SU-DHL-6 (cell line): ENCODE data around the gene POT1.
"Not testable (repeated sequence)": the region's sequence is repeated elsewhere in the genome, so short reads cannot be mapped to it uniquely, and the experiment has no call there.

Experiments
- EZH2phosphoT487 ChIP-seq: fragments of 200-600 bp; sonication (generic), shearing (Covaris generic); conservative IDR thresholded peaks from 2 replicates; pipeline ENCODE4 v1.6.1; 2018; ENCODE audit warnings: mild to moderate bottlenecking, antibody characterized with exemption, low read length, moderate library complexity, mixed read lengths
- TF ChIP-seq, protein P1 (sequence below): fragments of 200-600 bp; sonication (generic); IDR thresholded peaks from one replicate; pipeline ENCODE4 v1.5.1; 2017; ENCODE audit warnings: antibody characterized with exemption, mild to moderate bottlenecking, low read length, moderate library complexity; ENCODE audit not compliant: insufficient read depth, poor library complexity, severe bottlenecking

DNA sequence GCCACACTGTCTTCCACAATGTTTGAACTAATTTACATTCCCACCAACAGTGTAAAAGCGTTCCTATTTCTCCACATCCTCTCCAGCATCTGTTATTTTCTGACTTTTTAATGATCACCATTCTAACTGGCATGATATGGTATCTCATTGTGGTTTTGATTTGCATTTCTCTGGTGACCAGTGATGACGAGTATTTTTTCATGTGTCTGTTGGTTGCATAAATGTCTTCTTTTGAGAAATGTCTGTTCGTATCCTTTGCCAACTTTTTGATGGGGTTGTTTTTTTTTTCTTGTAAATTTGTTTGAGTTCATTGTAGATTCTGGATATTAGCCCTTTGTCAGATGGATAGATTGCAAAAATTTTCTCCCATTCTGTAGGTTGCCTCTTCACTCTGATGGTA is 45.5 kb upstream of the POT1 start:
- TF ChIP-seq, protein P1, sequence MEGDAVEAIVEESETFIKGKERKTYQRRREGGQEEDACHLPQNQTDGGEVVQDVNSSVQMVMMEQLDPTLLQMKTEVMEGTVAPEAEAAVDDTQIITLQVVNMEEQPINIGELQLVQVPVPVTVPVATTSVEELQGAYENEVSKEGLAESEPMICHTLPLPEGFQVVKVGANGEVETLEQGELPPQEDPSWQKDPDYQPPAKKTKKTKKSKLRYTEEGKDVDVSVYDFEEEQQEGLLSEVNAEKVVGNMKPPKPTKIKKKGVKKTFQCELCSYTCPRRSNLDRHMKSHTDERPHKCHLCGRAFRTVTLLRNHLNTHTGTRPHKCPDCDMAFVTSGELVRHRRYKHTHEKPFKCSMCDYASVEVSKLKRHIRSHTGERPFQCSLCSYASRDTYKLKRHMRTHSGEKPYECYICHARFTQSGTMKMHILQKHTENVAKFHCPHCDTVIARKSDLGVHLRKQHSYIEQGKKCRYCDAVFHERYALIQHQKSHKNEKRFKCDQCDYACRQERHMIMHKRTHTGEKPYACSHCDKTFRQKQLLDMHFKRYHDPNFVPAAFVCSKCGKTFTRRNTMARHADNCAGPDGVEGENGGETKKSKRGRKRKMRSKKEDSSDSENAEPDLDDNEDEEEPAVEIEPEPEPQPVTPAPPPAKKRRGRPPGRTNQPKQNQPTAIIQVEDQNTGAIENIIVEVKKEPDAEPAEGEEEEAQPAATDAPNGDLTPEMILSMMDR: not testable (repeated sequence)
- not testable (repeated sequence) for TF ChIP-seq EZH2phosphoT487
